ENCODE results near the gene KRT13.

KRT13 gene

DNA sequence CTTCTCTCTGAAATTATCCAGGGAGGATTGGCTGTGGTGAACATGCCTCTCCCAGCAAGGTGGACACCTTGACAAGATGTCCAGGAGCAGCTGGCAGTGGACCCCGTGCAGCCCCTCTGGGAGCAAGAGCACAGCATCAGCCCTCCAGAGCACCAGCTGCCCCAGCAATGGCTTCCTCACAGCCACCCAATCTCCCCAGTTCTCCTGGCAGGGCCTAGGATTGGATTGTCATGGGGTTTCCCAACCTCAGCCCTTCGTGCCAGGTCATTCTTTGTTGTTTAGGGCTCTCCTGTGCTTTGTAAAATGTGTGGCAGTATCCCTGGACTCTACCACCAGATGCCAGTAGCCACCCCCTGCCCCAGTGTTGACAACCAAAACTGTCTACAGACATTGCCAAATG lies 13.9 kb downstream of the KRT13 start:
- peaks cover 23% of the 10 kb centered on the region for H3K4me1 ChIP-seq (ENCODE audit: control insufficient read depth, insufficient read depth, low read length, unreplicated experiment)
- no peak overlapping the region for H3K4me3 ChIP-seq (ENCODE audit: low read depth, low read length)
- H3K36me3 ChIP-seq (ENCODE audit: insufficient read depth, low read length), result no peaks in the 10 kb centered on the region
- no peak overlapping the region for H2AFZ ChIP-seq (ENCODE audit: low read length, unreplicated experiment)
- no peaks in the 10 kb centered on the region for H3K79me2 ChIP-seq (ENCODE audit: control insufficient read depth, insufficient read depth, low read length, unreplicated experiment)
- no peaks in the 10 kb centered on the region for H3K27me3 ChIP-seq (ENCODE audit: insufficient read depth, low read length)
- H3K27ac ChIP-seq (ENCODE audit: low read depth, low read length), result no peak overlapping the region

GRCh38 chr17:41490000-41490990 lies 15.1 kb downstream of the KRT13 start:
- no peak overlapping the region for H2AFZ ChIP-seq (ENCODE audit: low read length, unreplicated experiment)
- peaks cover 23% of the 10 kb centered on the region for H3K4me1 ChIP-seq (ENCODE audit: control insufficient read depth, insufficient read depth, low read length, unreplicated experiment)
- no peak overlapping the region for H3K27ac ChIP-seq (ENCODE audit: low read depth, low read length)

DNA sequence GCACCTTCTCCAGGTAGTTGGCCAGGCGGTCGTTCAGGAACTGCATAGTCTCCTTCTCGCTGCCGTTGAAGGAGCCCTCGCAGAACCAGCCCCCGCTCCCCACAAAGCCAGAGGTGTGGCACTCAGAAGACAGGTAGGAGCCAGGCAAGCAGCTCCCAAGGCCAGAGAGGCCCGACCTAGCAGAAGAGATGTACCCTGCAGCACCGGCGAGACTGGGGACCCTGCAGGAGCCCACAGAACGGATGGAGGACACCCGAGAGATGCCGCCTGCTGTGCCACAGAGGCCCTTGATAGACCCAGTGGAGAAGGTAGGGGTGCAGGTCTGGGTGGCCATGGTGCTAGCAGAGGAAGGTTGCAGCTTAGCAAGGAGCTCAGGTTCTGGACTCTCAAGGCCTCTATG lies 15.9 kb downstream of the KRT13 start, which contains the start of gene KRT36:
TSS of gene KRT36 (minus strand) at position 380 of the 400 bp plus-strand sequence. CDS start at position 334, 46 bp downstream.
- Histone ChIP-seq H3K27ac (ENCODE audit: low read depth, low read length) (no peak within 1 kb of the TSS), H2AFZ (ENCODE audit: low read length, unreplicated experiment) (no peak within 1 kb of the TSS), H3K4me3 (ENCODE audit: low read depth, low read length) (no peak within 1 kb of the TSS), H3K27me3 (ENCODE audit: insufficient read depth, low read length) (no peaks in the 10 kb centered on the region), H3K79me2 (ENCODE audit: control insufficient read depth, insufficient read depth, low read length, unreplicated experiment) (no peaks in the 10 kb centered on the region), H3K4me1 (ENCODE audit: control insufficient read depth, insufficient read depth, low read length, unreplicated experiment) (peaks cover 17% of the 10 kb centered on the region), H3K36me3 (ENCODE audit: insufficient read depth, low read length) (no peaks in the 10 kb centered on the region)

More at GRCh38 chr17:41490000-41490990, 15.1 kb downstream of the KRT13 start:
- no peaks in the 10 kb centered on the region for H3K36me3 ChIP-seq (ENCODE audit: insufficient read depth, low read length)
- no peaks in the 10 kb centered on the region for H3K79me2 ChIP-seq (ENCODE audit: control insufficient read depth, insufficient read depth, low read length, unreplicated experiment)
- no peaks in the 10 kb centered on the region for H3K27me3 ChIP-seq (ENCODE audit: insufficient read depth, low read length)
- no peak overlapping the region for H3K4me3 ChIP-seq (ENCODE audit: low read depth, low read length)

- Histone ChIP-seq H3K4me3 (ENCODE audit: low read depth, low read length) (no peak overlapping the region), H2AFZ (ENCODE audit: low read length, unreplicated experiment) (no peak overlapping the region), H3K4me1 (ENCODE audit: control insufficient read depth, insufficient read depth, low read length, unreplicated experiment) (no peaks in the 10 kb centered on the region), H3K27ac (ENCODE audit: low read depth, low read length) (no peak overlapping the region), H3K27me3 (ENCODE audit: insufficient read depth, low read length) (no peaks in the 10 kb centered on the region), H3K79me2 (ENCODE audit: control insufficient read depth, insufficient read depth, low read length, unreplicated experiment) (no peaks in the 10 kb centered on the region), H3K36me3 (ENCODE audit: insufficient read depth, low read length) (no peaks in the 10 kb centered on the region)
Observed at GRCh38 chr17:41486809-41487530, 18.4 kb downstream of the KRT13 start.

GRCh38 chr17:41486316-41486715 lies 19.1 kb downstream of the KRT13 start:
- H3K27ac ChIP-seq (ENCODE audit: low read depth, low read length), result no peak overlapping the region
- H3K27me3 ChIP-seq (ENCODE audit: insufficient read depth, low read length), result no peaks in the 10 kb centered on the region
- H3K4me3 ChIP-seq (ENCODE audit: low read depth, low read length), result no peak overlapping the region
- no peaks in the 10 kb centered on the region for H3K4me1 ChIP-seq (ENCODE audit: control insufficient read depth, insufficient read depth, low read length, unreplicated experiment)
- H3K36me3 ChIP-seq (ENCODE audit: insufficient read depth, low read length), result no peaks in the 10 kb centered on the region
- no peaks in the 10 kb centered on the region for H3K79me2 ChIP-seq (ENCODE audit: control insufficient read depth, insufficient read depth, low read length, unreplicated experiment)
- H2AFZ ChIP-seq (ENCODE audit: low read length, unreplicated experiment), result no peak overlapping the region

GRCh38 chr17:41484920-41485904 lies 20.2 kb downstream of the KRT13 start:
- Histone ChIP-seq H3K27me3 (ENCODE audit: insufficient read depth, low read length) (no peaks in the 10 kb centered on the region), H3K4me3 (ENCODE audit: low read depth, low read length) (no peak overlapping the region), H3K27ac (ENCODE audit: low read depth, low read length) (no peak overlapping the region), H3K4me1 (ENCODE audit: control insufficient read depth, insufficient read depth, low read length, unreplicated experiment) (no peaks in the 10 kb centered on the region), H2AFZ (ENCODE audit: low read length, unreplicated experiment) (no peak overlapping the region), H3K79me2 (ENCODE audit: control insufficient read depth, insufficient read depth, low read length, unreplicated experiment) (no peaks in the 10 kb centered on the region), H3K36me3 (ENCODE audit: insufficient read depth, low read length) (no peaks in the 10 kb centered on the region)

DNA sequence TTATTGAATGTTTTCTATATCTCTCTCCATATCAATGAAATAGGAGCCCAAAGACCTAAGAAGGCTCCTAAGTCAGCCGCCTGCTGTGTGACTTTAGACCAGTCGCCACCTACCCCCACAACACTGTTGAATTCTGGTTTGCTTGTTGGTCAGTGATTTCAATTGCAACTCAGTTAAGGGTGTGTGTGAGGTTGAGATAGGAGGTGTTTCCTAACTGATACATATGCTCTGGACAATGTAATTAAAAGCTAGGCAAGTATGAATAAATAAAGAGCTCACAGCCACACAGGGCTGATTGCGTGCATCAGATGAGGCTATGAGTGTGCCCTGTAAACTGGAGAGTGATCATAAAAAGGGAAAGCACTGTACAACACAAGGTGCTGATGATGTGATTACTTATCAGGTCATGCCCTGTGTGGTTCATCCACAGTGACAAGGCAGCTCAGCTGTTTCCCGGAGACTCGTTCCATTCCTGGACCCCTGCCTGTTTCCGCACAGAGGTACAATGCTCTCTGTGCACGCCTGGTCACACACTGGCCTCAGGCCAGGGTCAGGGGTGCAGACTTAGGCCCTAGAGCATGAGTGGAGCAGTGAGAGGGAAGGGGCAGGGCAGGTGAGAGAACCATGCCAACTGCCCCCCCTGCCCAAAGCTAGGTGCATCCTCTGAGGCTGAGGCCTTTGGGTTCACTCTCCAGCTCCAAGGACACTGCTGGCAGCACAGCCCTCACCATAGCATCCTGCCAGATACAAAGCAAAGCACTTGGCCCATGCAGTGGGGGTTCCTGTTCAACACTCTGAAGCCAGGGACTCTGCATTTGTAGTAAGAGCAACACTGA lies 21.2 kb downstream of the KRT13 start:
- H3K79me2 ChIP-seq (ENCODE audit: control insufficient read depth, insufficient read depth, low read length, unreplicated experiment), result no peaks in the 10 kb centered on the region
- no peaks in the 10 kb centered on the region for H3K36me3 ChIP-seq (ENCODE audit: insufficient read depth, low read length)
- no peaks in the 10 kb centered on the region for H3K4me1 ChIP-seq (ENCODE audit: control insufficient read depth, insufficient read depth, low read length, unreplicated experiment)
- no peak overlapping the region for H3K4me3 ChIP-seq (ENCODE audit: low read depth, low read length)
- no peak overlapping the region for H3K27ac ChIP-seq (ENCODE audit: low read depth, low read length)
- no peak overlapping the region for H2AFZ ChIP-seq (ENCODE audit: low read length, unreplicated experiment)
- H3K27me3 ChIP-seq (ENCODE audit: insufficient read depth, low read length), result no peaks in the 10 kb centered on the region

GRCh38 chr17:41483531-41483930 lies 21.9 kb downstream of the KRT13 start:
- no peaks in the 10 kb centered on the region for H3K79me2 ChIP-seq (ENCODE audit: control insufficient read depth, insufficient read depth, low read length, unreplicated experiment)
- H3K4me3 ChIP-seq (ENCODE audit: low read depth, low read length), result no peak overlapping the region
- H2AFZ ChIP-seq (ENCODE audit: low read length, unreplicated experiment), result no peak overlapping the region
- no peaks in the 10 kb centered on the region for H3K27me3 ChIP-seq (ENCODE audit: insufficient read depth, low read length)
- no peaks in the 10 kb centered on the region for H3K4me1 ChIP-seq (ENCODE audit: control insufficient read depth, insufficient read depth, low read length, unreplicated experiment)
- no peak overlapping the region for H3K27ac ChIP-seq (ENCODE audit: low read depth, low read length)
- H3K36me3 ChIP-seq (ENCODE audit: insufficient read depth, low read length), result no peaks in the 10 kb centered on the region

- Histone ChIP-seq H3K4me3 (ENCODE audit: low read depth, low read length) (no peak within 1 kb of the TSS), H3K27ac (ENCODE audit: low read depth, low read length) (no peak within 1 kb of the TSS), H3K79me2 (ENCODE audit: control insufficient read depth, insufficient read depth, low read length, unreplicated experiment) (no peaks in the 10 kb centered on the region)
Observed at GRCh38 chr17:41481036-41481435, 24.4 kb downstream of the KRT13 start, which contains the start of gene KRT35. Gene KRT35, minus strand, starts transcription at chr17:41481151. Its CDS starts 54 bp downstream, at chr17:41481097.

More at GRCh38 chr17:41481036-41481435, 24.4 kb downstream of the KRT13 start, which contains the start of gene KRT35:
- Histone ChIP-seq H3K27me3 (ENCODE audit: insufficient read depth, low read length) (no peaks in the 10 kb centered on the region), H3K4me1 (ENCODE audit: control insufficient read depth, insufficient read depth, low read length, unreplicated experiment) (no peaks in the 10 kb centered on the region), H2AFZ (ENCODE audit: low read length, unreplicated experiment) (no peak within 1 kb of the TSS), H3K36me3 (ENCODE audit: insufficient read depth, low read length) (no peaks in the 10 kb centered on the region)

Measured in ACC112 (cell line).